ENCODE results near the gene EXOC3L1. TPM values are rescaled to one million over a fixed set of nuclear protein-coding genes. Genes with fewer than 3 reads are reported as not detected.

The EXOC3L1 gene
- total RNA-seq, 1 experiment from 2014 or later: not detected

- Histone ChIP-seq H2AFZ (ENCODE audit: low read length) (no peak overlapping the region), H3K79me2 (ENCODE audit: low read length) (no peaks in the 10 kb centered on the region), H3K9ac (ENCODE audit: low read length) (no peak overlapping the region)
Observed at GRCh38 chr16:67202426-67202825, 12.5 kb upstream of the EXOC3L1 start.

GRCh38 chr16:67201411-67202345 is 11.7 kb upstream of the EXOC3L1 start:
- peaks cover 8% of the 10 kb centered on the region for H3K4me1 ChIP-seq (ENCODE audit: insufficient read depth, low read length)
- H3F3A ChIP-seq (ENCODE audit: low read length, unreplicated experiment): no peaks in the 10 kb centered on the region
- no peak overlapping the region for H3K27ac ChIP-seq (ENCODE audit: low read length)
- no peaks in the 10 kb centered on the region for H3K9me3 ChIP-seq (ENCODE audit: low read length)
- no peak overlapping the region for H2AFZ ChIP-seq (ENCODE audit: low read length)
- H3K9ac ChIP-seq (ENCODE audit: low read length): no peak overlapping the region
- intact Hi-C loops (cut with micrococcal nuclease): no loop called here
- H3K4me3 ChIP-seq (ENCODE audit: low read length): no peak overlapping the region
- DNase-seq (no peak), ATAC-seq (no peak)
- ChIA-PET CTCF (no interaction called here), POLR2A (ENCODE audit: unreplicated experiment) (no interaction called here)
- BruUV-seq (replicated peaks): no TSS peak
- H3K4me2 ChIP-seq (ENCODE audit: low read length): no peak overlapping the region
- no peaks in the 10 kb centered on the region for H3K79me2 ChIP-seq (ENCODE audit: low read length)
- TF ChIP-seq EZH2phosphoT487 (IDR thresholded peaks at IDR 0.05; ENCODE audit: borderline replicate concordance, low read length) (no peak), CTCF (conservative IDR thresholded peaks at IDR 0.05; ENCODE audit: low read depth, low read length) (no peak), EZH2 (IDR thresholded peaks at IDR 0.05; ENCODE audit: low read length, unreplicated experiment) (no peak)
- H3K27me3 ChIP-seq (ENCODE audit: low read length): no peaks in the 10 kb centered on the region
- no peaks in the 10 kb centered on the region for H3K36me3 ChIP-seq (ENCODE audit: low read depth, low read length)
- H3K9me2 ChIP-seq (replicated peaks; ENCODE audit: low read length): no peaks in the 10 kb centered on the region
- no peaks in the 10 kb centered on the region; the same call in 1 of the 2 replicates for H4K20me1 ChIP-seq (ENCODE audit: low read length)

More at GRCh38 chr16:67202426-67202825, 12.5 kb upstream of the EXOC3L1 start:
- Histone ChIP-seq H4K20me1 (ENCODE audit: low read length) (no peaks in the 10 kb centered on the region), H3F3A (ENCODE audit: low read length, unreplicated experiment) (no peaks in the 10 kb centered on the region), H3K27ac (ENCODE audit: low read length) (no peak overlapping the region), H3K9me3 (ENCODE audit: low read length) (no peaks in the 10 kb centered on the region), H3K27me3 (ENCODE audit: low read length) (no peaks in the 10 kb centered on the region), H3K36me3 (ENCODE audit: low read depth, low read length) (no peaks in the 10 kb centered on the region), H3K4me2 (ENCODE audit: low read length) (no peak overlapping the region), H3K4me1 (ENCODE audit: insufficient read depth, low read length) (peaks cover 15% of the 10 kb centered on the region), H3K4me3 (ENCODE audit: low read length) (no peak overlapping the region), H3K9me2 (replicated peaks; ENCODE audit: low read length) (no peaks in the 10 kb centered on the region)
- BruUV-seq (replicated peaks): no TSS peak
- TF ChIP-seq CTCF (conservative IDR thresholded peaks at IDR 0.05; ENCODE audit: low read depth, low read length) (no peak), EZH2phosphoT487 (IDR thresholded peaks at IDR 0.05; ENCODE audit: borderline replicate concordance, low read length) (no peak), EZH2 (IDR thresholded peaks at IDR 0.05; ENCODE audit: low read length, unreplicated experiment) (no peak)
- intact Hi-C loops (cut with micrococcal nuclease): no loop called here
- ATAC-seq (no peak), DNase-seq (no peak)
- ChIA-PET CTCF (no interaction called here), POLR2A (ENCODE audit: unreplicated experiment) (no interaction called here)

- POLR2A ChIA-PET (ENCODE audit: unreplicated experiment): no interaction called here
- no peak for TF ChIP-seq CTCF (conservative IDR thresholded peaks at IDR 0.05; ENCODE audit: low read depth, low read length)
- no peak for TF ChIP-seq EZH2phosphoT487 (IDR thresholded peaks at IDR 0.05; ENCODE audit: borderline replicate concordance, low read length)
- TF ChIP-seq EZH2 (IDR thresholded peaks at IDR 0.05; ENCODE audit: low read length, unreplicated experiment): no peak
- CTCF ChIA-PET: no interaction called here
- H4K20me1 ChIP-seq (ENCODE audit: low read length): no peaks in the 10 kb centered on the region; the same call in 1 of the 2 replicates
- H3K4me1 ChIP-seq (ENCODE audit: insufficient read depth, low read length): no peaks in the 10 kb centered on the region
- no peaks in the 10 kb centered on the region for H3K9me3 ChIP-seq (ENCODE audit: low read length)
- H2AFZ ChIP-seq (ENCODE audit: low read length): no peak overlapping the region
- no peak overlapping the region for H3K27ac ChIP-seq (ENCODE audit: low read length)
- H3K9ac ChIP-seq (ENCODE audit: low read length): no peak overlapping the region
- H3K4me2 ChIP-seq (ENCODE audit: low read length): no peak overlapping the region
- H3K79me2 ChIP-seq (ENCODE audit: low read length): no peaks in the 10 kb centered on the region
- no peak overlapping the region for H3K4me3 ChIP-seq (ENCODE audit: low read length)
- intact Hi-C loops (cut with micrococcal nuclease): no loop called here
- ATAC-seq: no peak
- H3F3A ChIP-seq (ENCODE audit: low read length, unreplicated experiment): no peaks in the 10 kb centered on the region
- no TSS peak for BruUV-seq (replicated peaks)
- H3K9me2 ChIP-seq (replicated peaks; ENCODE audit: low read length): no peaks in the 10 kb centered on the region
- DNase-seq: no peak
- no peaks in the 10 kb centered on the region for H3K27me3 ChIP-seq (ENCODE audit: low read length)
- H3K36me3 ChIP-seq (ENCODE audit: low read depth, low read length): peaks cover 10% of the 10 kb centered on the region; the same call in 1 of the 2 replicates
Observed at GRCh38 chr16:67200491-67200890, 10.6 kb upstream of the EXOC3L1 start.
